NCI-H2107 treated with DMSO at 0.1 percent for 48 hours (cell line): ENCODE results near the gene PALLD.

Source experiments
- DNase-seq: peaks from one replicate; lab custom pipeline; 2025; ENCODE audit not compliant: unreplicated experiment; lab: John Stamatoyannopoulos, UW

Gene PALLD

DNA sequence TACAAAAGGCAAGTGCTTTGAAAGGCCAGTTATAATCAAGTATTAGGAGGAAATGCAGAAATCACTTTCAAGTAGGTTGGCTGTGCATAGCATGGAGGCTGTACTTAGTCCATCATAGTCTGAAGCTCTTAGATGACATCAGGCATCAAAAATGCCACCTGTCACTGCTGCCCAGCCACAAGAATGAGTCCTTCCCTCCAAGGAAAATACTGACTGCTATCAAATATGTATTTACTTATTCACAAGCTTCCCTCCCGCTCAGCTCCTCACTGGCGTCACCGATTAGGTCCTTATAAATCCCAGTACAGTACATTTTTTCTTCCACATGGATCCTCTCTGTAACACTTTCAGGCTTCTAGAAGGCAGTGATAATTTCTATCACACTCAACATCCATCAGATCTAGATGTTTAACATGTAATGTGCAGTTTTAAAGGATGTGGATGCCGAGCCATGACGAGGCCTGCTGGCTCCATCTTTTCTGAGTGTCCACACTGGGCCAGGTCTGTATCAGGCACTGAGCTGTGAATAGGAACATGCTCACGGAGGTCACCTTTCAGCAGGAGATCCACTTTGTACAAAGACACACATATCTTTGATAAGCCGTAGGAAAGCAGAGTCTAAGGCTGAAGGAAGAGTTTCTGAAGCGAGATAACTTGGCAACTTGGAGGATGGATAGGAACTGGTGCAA, 121.9 kb downstream of the PALLD start:
- DNase-seq = no peak

DNA sequence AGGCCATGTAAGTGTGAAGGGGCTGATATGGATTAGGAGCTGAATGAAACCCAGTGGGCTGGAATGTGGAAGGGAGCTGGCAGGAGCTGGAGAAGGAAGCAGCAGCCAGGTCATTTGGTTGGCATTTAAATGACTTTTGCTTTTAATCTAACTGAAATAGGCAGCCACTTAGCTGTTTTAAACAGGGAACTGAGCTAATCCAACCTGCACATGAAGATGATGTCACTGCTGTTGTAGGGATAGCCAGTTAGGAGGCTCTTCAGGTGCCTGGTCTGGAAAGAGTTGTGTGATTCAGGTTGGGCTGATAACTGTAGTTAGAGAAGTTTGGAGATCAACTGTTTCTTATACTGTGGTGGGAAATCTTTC, 122.4 kb downstream of the PALLD start:
- no peak for DNase-seq

DNA sequence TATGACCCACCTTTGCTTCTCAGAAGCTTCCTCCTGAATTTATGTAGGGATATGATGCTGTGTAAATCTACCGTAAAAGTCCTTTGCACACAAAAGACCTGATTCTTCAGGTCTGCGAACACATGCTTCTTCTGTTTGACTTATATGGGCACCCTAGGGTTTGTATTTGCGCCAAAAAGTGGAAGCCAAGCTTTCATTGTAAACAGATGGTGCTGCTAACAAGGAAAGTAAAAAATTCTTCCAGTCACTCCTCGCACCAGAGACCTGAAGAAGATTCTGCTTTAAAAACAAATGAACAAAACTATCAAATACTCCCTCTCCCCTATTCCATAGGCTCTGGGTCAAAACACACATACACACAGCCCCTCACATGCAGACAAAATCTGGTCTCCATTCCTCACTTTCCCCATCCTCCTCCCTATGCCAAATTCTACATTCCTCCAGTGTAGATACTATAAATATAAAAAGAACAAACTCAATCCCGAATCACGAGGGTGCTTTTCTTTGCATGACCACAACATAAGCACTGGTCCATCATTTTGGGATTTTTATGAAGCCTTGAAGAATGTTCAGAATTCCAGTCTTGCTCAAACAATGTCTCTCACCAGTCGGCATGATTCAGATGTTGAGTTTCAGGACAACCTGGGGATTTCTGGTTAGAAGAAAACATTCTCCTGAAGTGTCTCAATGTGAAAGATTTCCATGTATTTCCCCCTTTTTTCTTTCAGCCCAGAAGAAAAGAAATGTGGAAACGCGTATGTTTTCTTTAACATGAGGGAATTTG, 125.1 kb downstream of the PALLD start:
- DNase-seq = no peak

DNA sequence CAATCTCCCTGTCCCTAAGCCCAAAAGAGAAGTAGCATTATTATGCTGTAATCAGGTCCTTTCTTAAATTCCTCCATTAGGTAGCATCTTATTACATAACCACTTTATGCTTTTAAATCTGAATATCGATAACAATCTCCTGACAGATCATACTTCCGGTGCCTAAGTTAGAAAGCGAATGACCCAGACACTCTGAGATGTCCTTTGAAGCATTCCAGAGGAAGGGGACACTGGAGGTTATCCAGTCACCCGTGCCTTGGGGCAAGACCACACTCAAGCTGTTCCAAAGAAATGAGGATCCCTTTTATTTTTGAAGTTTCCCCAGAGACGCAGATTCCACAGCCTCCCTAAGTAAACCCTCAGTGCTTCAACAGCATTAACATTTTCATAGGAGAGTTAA, 125.7 kb downstream of the PALLD start:
- DNase-seq = no peak

DNA sequence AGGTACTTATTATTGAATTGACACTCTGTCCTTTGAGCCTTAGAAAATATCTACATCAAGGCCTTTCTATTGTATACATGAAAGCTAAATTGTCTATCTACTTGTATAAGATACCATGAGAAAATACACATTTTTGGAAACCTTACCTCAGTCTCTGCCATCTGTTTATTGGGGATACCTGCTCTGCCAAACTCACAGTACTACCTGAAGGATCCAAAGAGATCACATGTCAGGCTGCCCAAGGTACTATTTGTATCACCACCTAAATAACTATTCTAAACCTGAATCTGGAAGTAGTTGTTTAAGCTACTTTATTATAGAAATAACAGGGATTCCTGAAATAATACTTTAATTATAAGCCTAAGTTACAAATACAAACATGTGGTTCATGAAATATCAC, 126.2 kb downstream of the PALLD start:
- no peak for DNase-seq

DNA sequence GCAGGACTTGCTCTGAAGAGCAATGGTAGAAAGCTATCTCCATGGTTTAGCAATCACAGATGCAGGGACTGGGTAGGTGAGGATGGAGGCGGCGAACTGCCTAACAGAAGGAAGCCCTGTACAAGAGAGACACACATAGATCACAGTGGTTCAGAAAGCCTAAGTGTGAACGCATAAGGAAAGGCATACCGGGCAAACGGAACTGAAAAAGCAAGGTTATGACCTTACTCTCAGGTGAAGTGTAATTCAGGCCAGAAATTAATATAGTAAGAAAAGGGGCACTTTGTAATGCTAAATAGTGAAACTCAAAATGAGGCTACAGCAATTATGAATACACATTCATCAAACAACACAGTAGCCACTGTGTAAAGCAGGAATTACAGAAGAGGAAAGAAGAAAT, 126.6 kb downstream of the PALLD start:
- DNase-seq = no peak

DNA sequence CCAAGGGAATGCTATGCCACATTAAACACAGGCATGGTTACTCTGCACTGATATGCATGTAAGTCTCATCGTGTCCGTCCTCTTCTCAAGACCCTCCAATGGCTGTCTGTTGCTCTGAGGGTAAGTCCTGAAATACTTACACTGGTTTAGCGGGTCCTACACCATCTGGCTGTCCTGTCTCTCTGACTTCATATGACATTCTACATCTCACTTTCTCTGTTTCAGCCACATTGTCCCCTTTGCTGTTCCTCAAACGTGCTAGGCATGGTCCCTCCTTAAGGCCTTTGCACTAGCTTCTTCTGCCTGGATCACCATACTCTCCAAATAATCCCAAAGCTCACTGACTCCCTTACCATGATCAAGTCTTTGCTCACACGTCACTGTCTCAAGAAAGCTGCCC, 131.4 kb downstream of the PALLD start:
- no peak for DNase-seq

DNA sequence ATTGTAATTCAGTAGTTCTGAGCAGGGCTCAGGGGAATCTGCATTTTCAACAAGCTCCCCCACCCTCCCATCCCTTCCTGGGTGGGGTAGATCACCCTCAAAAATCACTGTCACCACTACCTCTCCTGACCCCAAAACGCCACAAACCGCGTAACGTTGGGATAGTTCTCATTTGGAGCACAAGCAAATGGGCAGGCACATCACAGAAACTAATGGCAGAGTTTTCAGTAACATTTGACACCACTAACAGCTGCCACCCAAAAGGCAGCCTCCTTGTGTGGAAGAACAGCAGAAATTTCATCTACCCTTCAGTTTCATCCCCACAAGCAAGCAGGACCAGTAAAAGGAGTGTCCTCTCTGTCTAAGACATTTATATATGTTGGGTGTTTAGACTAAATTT, 132.7 kb downstream of the PALLD start:
- no peak for DNase-seq

DNA sequence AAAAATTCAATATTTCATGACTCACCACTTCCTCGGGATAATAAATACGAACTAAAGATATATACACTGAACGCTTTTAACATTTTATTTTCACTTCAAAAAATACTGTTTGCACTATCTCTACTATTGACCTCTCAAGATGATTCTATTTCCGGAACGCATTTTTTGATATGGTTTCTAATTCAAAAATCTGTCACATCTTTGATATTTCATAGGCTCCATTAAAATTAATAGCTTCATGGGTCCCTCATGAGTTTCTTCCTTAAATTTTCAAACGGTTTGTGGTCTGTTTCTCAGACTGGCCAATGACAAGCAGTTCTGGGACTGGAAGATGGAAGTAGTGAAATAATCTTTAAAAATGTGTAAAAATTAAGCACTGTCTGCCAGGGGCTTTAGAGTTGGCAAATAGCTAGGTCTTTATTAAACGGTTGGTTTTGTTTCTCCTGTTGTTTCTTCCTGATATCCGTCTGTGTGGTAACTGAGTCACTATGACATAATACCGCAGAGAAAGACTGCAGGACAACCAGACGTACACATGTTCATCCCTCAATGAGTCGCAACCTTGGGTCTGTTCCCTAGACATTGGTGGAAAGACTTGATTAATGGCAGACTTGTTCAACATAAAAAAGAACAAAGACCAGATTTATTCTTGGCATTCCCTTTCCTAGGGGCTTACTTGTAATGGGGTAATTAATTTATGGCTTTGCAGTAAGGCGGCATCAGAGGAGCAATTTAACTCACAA, 133.8 kb downstream of the PALLD start:
- no peak for DNase-seq

DNA sequence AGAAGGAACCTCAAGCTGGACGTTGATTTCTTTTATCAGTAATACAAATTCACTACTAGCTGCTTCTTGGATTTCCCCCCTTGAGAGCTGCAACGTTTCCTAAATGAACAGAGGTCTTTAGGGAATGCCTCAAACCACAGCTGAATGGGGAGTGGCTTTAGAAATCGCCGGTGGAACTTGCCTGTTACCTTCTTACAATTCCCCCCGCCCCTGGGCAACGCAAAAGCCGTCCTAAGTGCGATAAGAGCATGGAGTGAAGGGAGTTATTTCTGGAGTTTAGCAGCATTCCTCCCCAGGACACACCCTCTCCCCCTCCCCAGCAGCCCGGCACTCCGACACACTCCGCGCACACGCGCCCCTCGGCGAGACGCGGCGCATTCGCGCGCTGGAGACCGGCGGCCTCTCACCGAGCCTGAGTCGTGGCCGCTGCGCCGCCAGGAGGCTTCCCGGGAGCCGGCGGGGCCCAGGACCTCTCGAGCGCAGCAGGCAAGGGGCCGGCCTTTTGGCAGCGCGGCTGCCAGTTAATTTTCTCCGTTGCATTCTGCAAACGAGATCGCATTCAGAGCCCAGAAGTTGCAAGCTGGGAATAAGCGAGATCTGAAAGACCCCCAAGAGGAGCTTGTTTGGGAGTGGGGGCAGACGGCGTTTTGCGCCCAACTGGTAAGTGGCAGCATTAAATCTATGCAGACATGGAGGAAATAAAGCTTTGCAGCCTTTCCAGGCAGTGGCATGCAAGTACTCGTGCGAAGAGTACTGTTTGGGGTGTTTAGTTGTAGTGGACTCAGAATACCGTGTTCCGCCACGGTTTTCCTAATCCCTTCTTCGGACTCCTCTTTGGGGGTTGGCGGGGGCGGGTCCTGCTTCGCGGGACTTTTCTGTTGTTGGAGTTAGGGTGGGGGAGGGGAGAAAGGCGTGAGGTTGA, 134.7 kb downstream of the PALLD start:
- no peak for DNase-seq

DNA sequence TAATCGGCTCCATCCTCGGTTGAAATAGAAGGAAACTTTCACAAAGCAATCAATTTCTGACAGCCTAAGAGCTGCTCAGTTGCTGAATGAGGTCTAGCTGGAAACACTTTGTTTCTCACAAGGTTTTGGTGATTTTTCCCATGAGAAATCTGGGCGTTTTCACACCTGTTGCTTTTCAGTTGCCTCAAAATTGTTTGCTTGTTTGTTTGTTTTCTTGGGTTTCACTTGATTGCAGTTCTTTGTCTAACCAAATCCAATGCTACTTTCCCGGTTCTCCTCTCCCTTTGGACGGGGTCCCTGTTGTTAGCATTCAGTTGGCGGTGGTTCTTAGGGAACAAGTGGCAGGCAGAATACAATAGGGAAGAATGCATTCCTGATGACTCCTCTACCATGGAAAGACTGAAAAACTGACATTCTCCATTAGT, 135.5 kb downstream of the PALLD start:
- DNase-seq = no peak

DNA sequence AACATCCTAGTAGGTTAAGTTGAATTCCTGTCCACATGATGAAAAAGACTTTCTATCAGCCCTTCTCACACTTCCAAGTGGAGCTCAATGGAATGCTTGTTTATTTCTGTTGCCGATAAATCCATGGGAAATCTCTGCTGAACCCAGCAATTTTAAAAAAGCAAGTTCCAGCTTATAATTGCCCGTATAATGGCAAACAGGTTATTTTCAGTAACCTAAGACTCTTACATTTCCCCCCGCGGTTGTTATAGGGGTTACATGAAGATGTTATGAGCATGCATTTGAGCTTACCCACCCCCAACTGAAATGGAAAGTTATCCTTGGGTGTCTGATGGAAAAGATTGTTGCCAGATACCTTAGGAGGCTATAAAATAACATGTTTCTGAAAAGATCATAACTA, 136.2 kb downstream of the PALLD start:
- DNase-seq = no peak

DNA sequence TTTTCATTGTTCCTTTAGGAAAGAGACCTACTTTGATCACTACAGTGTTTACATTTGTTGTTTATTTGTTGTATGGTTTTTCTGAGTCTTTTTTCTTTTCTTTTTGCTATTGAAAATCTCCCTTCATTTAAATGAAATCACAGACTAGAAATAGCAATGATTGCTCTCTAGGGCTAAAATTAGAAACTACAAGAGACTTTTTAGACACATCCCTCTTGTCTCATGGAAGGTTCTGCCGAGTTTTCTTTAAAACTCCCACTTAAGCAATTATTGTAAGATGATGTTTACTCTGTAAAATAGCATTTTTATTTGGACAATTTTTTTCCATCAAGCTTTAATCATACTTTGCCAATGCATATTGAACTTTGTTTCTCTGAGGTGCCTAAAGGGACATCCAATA, 136.6 kb downstream of the PALLD start:
- no peak for DNase-seq

DNA sequence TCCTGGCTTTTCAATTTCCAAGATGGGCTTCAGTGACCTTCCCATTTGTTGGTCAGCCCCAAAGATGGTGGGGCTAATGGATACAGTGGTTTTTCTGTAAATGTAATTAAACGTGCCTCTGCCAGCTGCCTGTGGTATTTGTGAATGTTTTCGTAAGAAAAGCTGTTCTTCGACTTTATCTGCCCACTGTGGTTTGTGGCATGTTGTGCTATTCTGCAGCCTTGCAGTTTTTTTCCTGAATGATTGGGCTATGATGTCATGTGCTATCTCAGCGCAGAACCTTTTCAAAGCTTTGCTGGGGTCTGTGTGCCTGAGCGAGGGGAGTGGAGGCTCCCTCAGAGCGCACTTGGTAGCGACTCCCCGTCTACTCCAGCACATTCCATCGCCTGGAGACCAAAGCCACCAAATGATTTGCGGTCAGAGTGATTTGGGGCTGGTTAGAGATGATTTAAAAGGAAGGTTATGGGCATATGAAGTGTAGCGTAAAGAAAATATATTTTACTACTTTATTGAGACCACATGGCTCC, 137.5 kb downstream of the PALLD start:
- no peak for DNase-seq

DNA sequence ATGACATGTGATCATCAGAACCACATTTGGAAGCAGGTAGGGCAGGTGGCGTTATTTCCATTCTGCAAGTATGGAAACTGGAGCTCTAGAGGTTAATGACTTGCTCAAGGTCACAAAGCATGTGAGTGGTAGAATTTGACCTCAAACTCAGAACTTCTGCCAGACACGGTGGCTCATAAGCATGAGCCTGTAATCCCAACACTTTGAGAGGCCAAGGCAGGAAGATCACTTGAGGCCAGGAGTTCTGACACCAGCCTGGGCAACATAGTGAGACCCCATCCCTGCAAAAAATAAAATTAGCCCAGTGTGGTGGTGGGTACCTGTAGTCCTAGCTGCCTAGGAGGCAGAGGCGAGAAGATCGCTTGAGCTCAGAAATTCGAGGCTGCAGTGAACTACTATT, 139.2 kb downstream of the PALLD start:
- DNase-seq = no peak

DNA sequence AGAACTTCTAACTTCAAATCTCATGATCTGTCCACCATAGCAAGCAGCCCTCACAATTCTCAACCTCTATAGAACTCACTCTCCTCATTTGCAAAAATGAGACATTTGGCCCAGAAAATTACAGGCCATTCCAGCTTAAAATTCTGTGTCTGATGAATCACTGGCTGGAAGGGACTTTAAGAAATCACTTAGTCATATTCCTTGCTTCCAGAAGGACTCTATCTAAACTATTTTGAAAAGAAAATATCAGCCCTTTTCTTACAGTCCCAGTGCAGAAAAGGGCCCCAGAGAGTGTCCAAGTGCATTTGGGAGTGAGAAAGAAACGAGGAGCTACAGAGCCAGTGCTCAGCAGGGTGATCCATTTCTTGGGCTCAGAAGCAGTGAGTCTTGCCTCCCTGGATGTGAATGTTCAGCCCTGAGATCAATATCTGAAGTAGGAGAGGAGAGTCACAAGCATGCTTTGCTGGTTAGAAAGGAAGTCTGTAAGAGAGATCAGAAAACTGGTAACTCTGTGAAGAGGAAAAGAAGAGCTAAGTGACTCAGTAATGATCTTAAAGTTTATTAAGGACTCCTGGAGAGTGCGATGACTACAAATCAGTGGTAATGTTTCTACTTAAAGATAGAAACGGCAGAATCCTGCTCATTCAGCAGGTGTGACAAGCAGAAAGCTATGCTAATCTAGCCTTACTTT, 139.8 kb downstream of the PALLD start:
- DNase-seq = no peak

DNA sequence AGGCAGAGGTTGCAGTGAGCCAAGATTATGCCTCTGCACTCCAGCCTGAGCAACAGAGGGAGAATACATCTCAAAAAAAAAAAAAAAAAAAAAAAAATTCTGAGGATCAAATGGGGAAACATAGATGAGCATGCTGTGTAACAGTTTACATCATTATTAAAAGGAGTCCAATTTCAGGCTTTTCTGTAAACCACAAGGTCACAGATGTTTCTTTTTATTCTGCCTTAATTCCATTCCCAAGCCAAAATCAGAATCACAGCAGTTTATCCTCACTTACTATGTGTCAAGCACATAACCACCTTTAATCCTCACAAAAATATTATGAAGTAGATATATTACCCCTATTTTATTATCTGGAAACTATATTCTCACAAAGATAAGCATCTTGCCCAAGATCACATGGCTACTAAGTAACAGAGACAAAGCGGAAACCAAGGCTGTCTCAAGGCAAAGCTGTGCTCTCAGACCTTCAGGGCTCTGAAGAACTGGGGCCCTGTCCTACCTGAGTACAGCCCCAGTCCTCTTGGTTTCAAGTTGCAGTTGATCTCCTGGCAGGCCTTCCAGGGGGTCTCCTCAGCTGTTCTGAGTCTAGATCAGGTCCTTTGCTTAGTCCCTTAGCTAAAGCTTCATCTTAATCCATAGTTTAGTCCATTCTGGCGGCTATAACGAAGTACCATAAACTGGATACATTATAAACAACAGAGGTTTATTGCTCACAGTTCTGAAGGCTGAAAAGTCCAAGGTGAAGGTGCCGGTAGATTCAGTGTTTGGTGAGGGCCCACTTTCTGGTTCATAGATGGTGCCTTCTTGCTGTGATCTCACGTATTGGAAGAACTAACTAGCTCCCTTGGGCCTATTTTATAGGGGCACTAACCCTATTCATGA, 141.3 kb downstream of the PALLD start:
- no peak for DNase-seq

DNA sequence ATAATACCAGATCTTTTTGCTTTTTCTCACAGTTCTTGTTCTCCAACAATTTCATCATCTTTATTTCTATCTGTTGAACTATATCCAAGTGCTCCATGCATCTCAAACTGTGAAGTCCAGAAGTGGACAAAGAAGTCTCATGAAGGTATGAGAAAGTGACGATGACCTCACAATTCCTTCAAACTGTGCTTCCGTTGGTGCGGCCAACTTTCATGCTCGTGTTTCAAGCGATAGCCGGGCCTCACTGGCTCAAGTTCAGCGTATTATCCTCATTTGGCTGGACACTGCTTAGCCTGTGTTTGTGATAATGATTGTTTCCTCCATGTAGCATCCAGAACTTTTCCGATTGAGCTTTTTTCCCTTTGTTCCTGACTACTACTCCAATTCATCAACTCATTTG, 143.1 kb downstream of the PALLD start:
- DNase-seq = no peak

DNA sequence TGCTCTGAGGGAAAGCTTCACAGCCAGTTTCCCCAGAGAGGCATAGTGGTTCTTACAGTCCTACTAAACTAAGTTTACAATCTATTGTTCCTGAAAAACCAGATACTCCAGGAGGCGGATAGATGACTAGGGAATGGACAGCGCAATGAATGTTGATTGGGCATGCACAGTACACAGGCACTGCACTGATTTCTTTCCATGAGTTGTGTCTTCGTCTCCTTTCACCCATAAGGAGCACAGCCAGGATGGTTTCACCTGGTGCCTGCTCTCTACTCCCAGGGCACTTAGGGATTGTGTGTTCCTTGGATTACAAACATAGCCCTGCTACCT, 144.9 kb downstream of the PALLD start:
- no peak for DNase-seq
